Measurements from ENCODE around the gene NEMF. TPM values are rescaled to one million over a fixed set of nuclear protein-coding genes. Genes with fewer than 3 reads are reported as not detected.

The NEMF gene
- total RNA-seq, 1 experiment from 2014 or later: 50.1 TPM

GRCh38 chr14:49888293-49888692, 35.7 kb upstream of the NEMF start (continued):
- no peak for TF ChIP-seq PREB (CRISPR knock-in tag; IDR thresholded peaks at IDR 0.05; ENCODE audit: borderline replicate concordance)
- TF ChIP-seq HMGA2 (CRISPR knock-in tag; IDR thresholded peaks at IDR 0.05): no peak

GRCh38 chr14:49886523-49886922, 33.9 kb upstream of the NEMF start:
- H3K36me3 Mint-ChIP-seq: peaks cover 3% of the 10 kb centered on the region; the same call in 1 of the 2 replicates
- H3K27me3 Mint-ChIP-seq (ENCODE audit: low read depth): no peaks in the 10 kb centered on the region
- peaks cover 38% of the 10 kb centered on the region for H3K4me1 Mint-ChIP-seq
- no peak for DNase-seq (ENCODE audit: low spot score)
- no peak for ATAC-seq
- H3K9me3 Mint-ChIP-seq: peaks cover 7% of the 10 kb centered on the region
- H3K4me3 Mint-ChIP-seq: no peak overlapping the region
- H3K27ac Mint-ChIP-seq: no peak overlapping the region
- no peak for TF ChIP-seq FOXK1 (CRISPR knock-in tag; IDR thresholded peaks at IDR 0.05)
- no peak for TF ChIP-seq ZNF232 (CRISPR knock-in tag; IDR thresholded peaks at IDR 0.05)
- no peak for TF ChIP-seq SMAD3 (CRISPR knock-in tag; IDR thresholded peaks at IDR 0.05; ENCODE audit: borderline replicate concordance)
- TF ChIP-seq GRHL2 (CRISPR knock-in tag; IDR thresholded peaks at IDR 0.05; ENCODE audit: insufficient replicate concordance, severe bottlenecking): no peak
- no peak for TF ChIP-seq NR3C1 (CRISPR knock-in tag; conservative IDR thresholded peaks at IDR 0.05; ENCODE audit: low read depth)
- TF ChIP-seq TP53 (CRISPR knock-in tag; IDR thresholded peaks at IDR 0.05): no peak
- no peak for TF ChIP-seq ZNF512 (CRISPR knock-in tag; IDR thresholded peaks at IDR 0.05; ENCODE audit: borderline replicate concordance)
- TF ChIP-seq GABPB1 (CRISPR knock-in tag; IDR thresholded peaks at IDR 0.05): no peak
- no peak for TF ChIP-seq FOXJ3 (CRISPR knock-in tag; IDR thresholded peaks at IDR 0.05; ENCODE audit: borderline replicate concordance)
- TF ChIP-seq EMX1 (CRISPR knock-in tag; IDR thresholded peaks at IDR 0.05): no peak
- TF ChIP-seq CREB1 (CRISPR knock-in tag; IDR thresholded peaks at IDR 0.05): no peak
- TF ChIP-seq ARID4B (CRISPR knock-in tag; IDR thresholded peaks at IDR 0.05; ENCODE audit: borderline replicate concordance): no peak
- no peak for TF ChIP-seq OVOL2 (CRISPR knock-in tag; IDR thresholded peaks at IDR 0.05; ENCODE audit: borderline replicate concordance)
- TF ChIP-seq GTF2I (CRISPR knock-in tag; conservative IDR thresholded peaks at IDR 0.05): no peak
- no peak for TF ChIP-seq NFATC4 (CRISPR knock-in tag; IDR thresholded peaks at IDR 0.05)
- no peak for TF ChIP-seq CDX4 (CRISPR knock-in tag; IDR thresholded peaks at IDR 0.05; ENCODE audit: borderline replicate concordance)
- no peak for TF ChIP-seq TEAD1 (CRISPR knock-in tag; IDR thresholded peaks at IDR 0.05)
- no peak for TF ChIP-seq ZNF425 (CRISPR knock-in tag; conservative IDR thresholded peaks at IDR 0.05)
- TF ChIP-seq ZNF219 (CRISPR knock-in tag; IDR thresholded peaks at IDR 0.05; ENCODE audit: borderline replicate concordance): no peak
- no peak for TF ChIP-seq STAT6 (CRISPR knock-in tag; conservative IDR thresholded peaks at IDR 0.05; ENCODE audit: low read depth)
- POLR2A ChIA-PET: no interaction called here
- CTCF ChIA-PET: interaction anchor here (2.5 kb wide), 1 partner anchor 24 kb away, joined by 7 read pairs; no protein-coding TSS in a partner anchor
